ENCODE results near the gene DSC3.
"Not testable (repeated sequence)": the region's sequence is repeated elsewhere in the genome, so short reads cannot be mapped to it uniquely, and the experiment has no call there.

The DSC3 gene

GRCh38 chr18:31040686-31041270, 1.8 kb downstream of the DSC3 start:
- DNase-seq = no peak

- no peak for DNase-seq
Observed at GRCh38 chr18:31039426-31039825, 3.1 kb downstream of the DSC3 start.

- not testable (repeated sequence) for DNase-seq
Observed at GRCh38 chr18:31037686-31038085, 4.9 kb downstream of the DSC3 start.

- no peak for DNase-seq
Observed at GRCh38 chr18:31034541-31034940, 8.0 kb downstream of the DSC3 start.

- DNase-seq = no peak
Observed at GRCh38 chr18:31030574-31031278, 11.8 kb downstream of the DSC3 start.

GRCh38 chr18:31015715-31016434, 26.7 kb downstream of the DSC3 start:
- DNase-seq = no peak

- not testable (repeated sequence) for DNase-seq
Observed at GRCh38 chr18:31011455-31011854, 31.1 kb downstream of the DSC3 start.

GRCh38 chr18:31010601-31011000, 31.9 kb downstream of the DSC3 start:
- no peak for DNase-seq

GRCh38 chr18:30999887-31000628, 42.5 kb downstream of the DSC3 start:
- DNase-seq = no peak

- DNase-seq = no peak
Observed at GRCh38 chr18:30999186-30999585, 43.4 kb downstream of the DSC3 start.

- DNase-seq = no peak
Observed at GRCh38 chr18:30997223-30997622, 45.3 kb downstream of the DSC3 start.

GRCh38 chr18:30992231-30992630, 50.3 kb downstream of the DSC3 start:
- DNase-seq = no peak

GRCh38 chr18:30991397-30991796, 51.1 kb downstream of the DSC3 start:
- DNase-seq = no peak

GRCh38 chr18:30989141-30989540, 53.4 kb downstream of the DSC3 start:
- no peak for DNase-seq

- no peak for DNase-seq
Observed at GRCh38 chr18:30988440-30988839, 54.1 kb downstream of the DSC3 start.

GRCh38 chr18:30987467-30988241, 54.9 kb downstream of the DSC3 start:
- no peak for DNase-seq

- DNase-seq = no peak
Observed at GRCh38 chr18:30985753-30986152, 56.8 kb downstream of the DSC3 start.

GRCh38 chr18:30982285-30982992, 60.1 kb downstream of the DSC3 start:
- no peak for DNase-seq

GRCh38 chr18:30978091-30978490, 64.5 kb downstream of the DSC3 start:
- not testable (repeated sequence) for DNase-seq

GRCh38 chr18:30971338-30971956, 71.1 kb downstream of the DSC3 start:
- DNase-seq = no peak

- peak; percentile 23 for DNase-seq
Observed at GRCh38 chr18:30970196-30970816, 72.2 kb downstream of the DSC3 start.
